GM12878 (cell line): ENCODE results near the gene BICRA. TPM values are rescaled to one million over a fixed set of nuclear protein-coding genes. Genes with fewer than 3 reads are reported as not detected.

ENCODE experiments used
- NFYB ChIP-seq: IDR thresholded peaks from 2 replicates; pipeline ENCODE4 v1.6.1; 2011; ENCODE audit warnings: low read depth, mild to moderate bottlenecking, low read length, improper control_type of control experiment, moderate library complexity; ENCODE audit not compliant: insufficient read depth
- NKRF ChIP-seq: fragments of 450-650 bp; conservative IDR thresholded peaks from 2 replicates; pipeline ENCODE4 v1.6.1; 2017; ENCODE audit warnings: mild to moderate bottlenecking, moderate library complexity
- PAX8 ChIP-seq: fragments of 450-650 bp; IDR thresholded peaks from 2 replicates; pipeline ENCODE4 v1.6.1; 2017; ENCODE audit warnings: mild to moderate bottlenecking, moderate library complexity
- RAD51 ChIP-seq: fragments of 450-650 bp; IDR thresholded peaks from 2 replicates; pipeline ENCODE4 v1.6.1; 2016; ENCODE audit warnings: moderate library complexity, mild to moderate bottlenecking, inconsistent platforms
- SMAD1 ChIP-seq: fragments of 450-650 bp; IDR thresholded peaks from 2 replicates; pipeline ENCODE4 v1.6.1; 2018; ENCODE audit warnings: mild to moderate bottlenecking, low read depth; ENCODE audit not compliant: partially characterized antibody
- polyA plus RNA-seq, 11 experiments: library from polyadenylated mRNA; depleted of rRNA in 4 of 11; unstranded in 6 of 11; stranded (reverse) in 5 of 11; fragments of >200 nt; fragmentation: Nextera tagmentation in 4 of 11; fragmentation: Illumina TruSeq in 1 of 11; extraction: Ambion mirVana in 4 of 11; extraction: Trizol in 1 of 11; gene quantifications; 1 replicate in 1 of 11; 2 replicates in 10 of 11; pipeline versions ENCODE4 v1.2.1 to v1.2.3, GENCODE V29; 2011 to 2016; ENCODE audit warnings: inconsistent platforms in 2 of 11, missing spikeins in 2 of 11, low read depth in 1 of 11
- total RNA-seq, 4 experiments: library from RNA; depleted of rRNA in 3 of 4; stranded (reverse); fragments of >200 nt in 3 of 4; fragmentation: Illumina TruSeq in 1 of 4; extraction: Trizol in 1 of 4; gene quantifications; 2 replicates each; pipeline versions ENCODE4 v1.2.1 to v1.2.3, GENCODE V29; 2013 to 2021
- TF ChIP-seq, protein P1 (sequence below): IDR thresholded peaks from 2 replicates; pipeline ENCODE4 v1.6.1; 2012; ENCODE audit warnings: mild to moderate bottlenecking, low read depth, low read length

Gene BICRA
- total and polyA plus RNA-seq, 10 of the 15 experiments (the other 5 are each of a cell fraction or from before 2014, with no cell fraction given): 0.11 to 15.3 (median 1.3) TPM

- TF ChIP-seq NKRF: no peak
- TF ChIP-seq PAX8: no peak
- TF ChIP-seq NFYB: no peak
- no peak for TF ChIP-seq RAD51
- TF ChIP-seq, protein P1, sequence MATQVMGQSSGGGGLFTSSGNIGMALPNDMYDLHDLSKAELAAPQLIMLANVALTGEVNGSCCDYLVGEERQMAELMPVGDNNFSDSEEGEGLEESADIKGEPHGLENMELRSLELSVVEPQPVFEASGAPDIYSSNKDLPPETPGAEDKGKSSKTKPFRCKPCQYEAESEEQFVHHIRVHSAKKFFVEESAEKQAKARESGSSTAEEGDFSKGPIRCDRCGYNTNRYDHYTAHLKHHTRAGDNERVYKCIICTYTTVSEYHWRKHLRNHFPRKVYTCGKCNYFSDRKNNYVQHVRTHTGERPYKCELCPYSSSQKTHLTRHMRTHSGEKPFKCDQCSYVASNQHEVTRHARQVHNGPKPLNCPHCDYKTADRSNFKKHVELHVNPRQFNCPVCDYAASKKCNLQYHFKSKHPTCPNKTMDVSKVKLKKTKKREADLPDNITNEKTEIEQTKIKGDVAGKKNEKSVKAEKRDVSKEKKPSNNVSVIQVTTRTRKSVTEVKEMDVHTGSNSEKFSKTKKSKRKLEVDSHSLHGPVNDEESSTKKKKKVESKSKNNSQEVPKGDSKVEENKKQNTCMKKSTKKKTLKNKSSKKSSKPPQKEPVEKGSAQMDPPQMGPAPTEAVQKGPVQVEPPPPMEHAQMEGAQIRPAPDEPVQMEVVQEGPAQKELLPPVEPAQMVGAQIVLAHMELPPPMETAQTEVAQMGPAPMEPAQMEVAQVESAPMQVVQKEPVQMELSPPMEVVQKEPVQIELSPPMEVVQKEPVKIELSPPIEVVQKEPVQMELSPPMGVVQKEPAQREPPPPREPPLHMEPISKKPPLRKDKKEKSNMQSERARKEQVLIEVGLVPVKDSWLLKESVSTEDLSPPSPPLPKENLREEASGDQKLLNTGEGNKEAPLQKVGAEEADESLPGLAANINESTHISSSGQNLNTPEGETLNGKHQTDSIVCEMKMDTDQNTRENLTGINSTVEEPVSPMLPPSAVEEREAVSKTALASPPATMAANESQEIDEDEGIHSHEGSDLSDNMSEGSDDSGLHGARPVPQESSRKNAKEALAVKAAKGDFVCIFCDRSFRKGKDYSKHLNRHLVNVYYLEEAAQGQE: no peak
- TF ChIP-seq SMAD1: no peak
Measured at GRCh38 chr19:47694466-47695273, 85.7 kb downstream of the BICRA start (continued).
